HG02884 (cell line): ENCODE results near the gene DTL.

Source experiments
- ATAC-seq: cut with Tn5 transposase; IDR thresholded peaks from one replicate; pipeline ENCODE4 v1.9.1; 2021; ENCODE audit warnings: mild to moderate bottlenecking, moderate library complexity; ENCODE audit not compliant: unreplicated experiment

The DTL gene

GRCh38 chr1:212124690-212125582 is 89.4 kb downstream of the DTL start:
- ATAC-seq: no peak

GRCh38 chr1:212125654-212126053 is 90.1 kb downstream of the DTL start:
- no peak for ATAC-seq

- no peak for ATAC-seq
Measured at GRCh38 chr1:212127221-212127620, 91.7 kb downstream of the DTL start.

GRCh38 chr1:212129781-212130180 is 94.2 kb downstream of the DTL start:
- ATAC-seq: no peak

GRCh38 chr1:212132025-212132424 is 96.5 kb downstream of the DTL start:
- ATAC-seq: no peak

GRCh38 chr1:212133319-212133718 is 97.8 kb downstream of the DTL start:
- ATAC-seq: no peak

GRCh38 chr1:212135166-212135565 is 99.6 kb downstream of the DTL start:
- no peak for ATAC-seq

GRCh38 chr1:212137854-212138253 is 102.3 kb downstream of the DTL start:
- ATAC-seq: no peak

GRCh38 chr1:212138457-212138856 is 102.9 kb downstream of the DTL start:
- ATAC-seq: no peak

GRCh38 chr1:212139526-212140135 is 104.1 kb downstream of the DTL start:
- ATAC-seq: no peak

GRCh38 chr1:212141404-212141803 is 105.9 kb downstream of the DTL start:
- no peak for ATAC-seq

- no peak for ATAC-seq
Measured at GRCh38 chr1:212142883-212143530, 107.5 kb downstream of the DTL start.

- ATAC-seq: no peak
Measured at GRCh38 chr1:212147581-212148033, 112.1 kb downstream of the DTL start.

- ATAC-seq: no peak
Measured at GRCh38 chr1:212149566-212149965, 114.0 kb downstream of the DTL start.

- ATAC-seq: no peak
Measured at GRCh38 chr1:212152308-212152693, 116.8 kb downstream of the DTL start.

- ATAC-seq: no peak
Measured at GRCh38 chr1:212152869-212153268, 117.3 kb downstream of the DTL start.

GRCh38 chr1:212153635-212154034 is 118.1 kb downstream of the DTL start:
- ATAC-seq: no peak
